CD4-positive, CD25-positive, alpha-beta regulatory T cell (primary cell): ENCODE results near the gene APMAP. TPM values are rescaled to one million over a fixed set of nuclear protein-coding genes. Genes with fewer than 3 reads are reported as not detected.

Experiments used
- ATAC-seq, 2 donors: fragments of 150-1000 bp; cut with Tn5 transposase; one replicate each; pipeline ENCODE4 v1.10.0; 2021; ENCODE audit warnings: low read depth in 2 of 2, moderate number of reproducible peaks in 2 of 2, moderate library complexity in 1 of 2
- DNase-seq, 3 donors: peaks; one replicate each; pipeline versions ENCODE4 v3.0.0 to v3.0.0-alpha.2; 2012 to 2022; ENCODE audit warnings: mixed read lengths in 1 of 3
- H3K27ac ChIP-seq: one replicate; pipeline ENCODE4 v1.7.0; 2013; ENCODE audit warnings: mild to moderate bottlenecking, low read length; ENCODE audit not compliant: insufficient read depth, poor library complexity, severe bottlenecking
- H3K27me3 ChIP-seq: one replicate; pipeline ENCODE4 v1.7.0; 2013; ENCODE audit warnings: low read length; ENCODE audit not compliant: control insufficient read depth, insufficient read depth
- H3K36me3 ChIP-seq: one replicate; pipeline ENCODE4 v1.7.0; 2013; ENCODE audit warnings: mild to moderate bottlenecking, low read length, moderate library complexity; ENCODE audit not compliant: control insufficient read depth, insufficient read depth
- H3K4me1 ChIP-seq: 2 replicates; pipeline ENCODE4 v1.7.0; 2013; ENCODE audit warnings: mild to moderate bottlenecking, low read length; ENCODE audit not compliant: insufficient read depth, control insufficient read depth, poor library complexity, severe bottlenecking
- H3K4me3 ChIP-seq: one replicate; pipeline ENCODE4 v1.7.0; 2013; ENCODE audit warnings: low read depth, mild to moderate bottlenecking, low read length, moderate library complexity
- H3K9me3 ChIP-seq, 2 experiments: 1 replicate in 1 of 2; 2 replicates in 1 of 2; pipeline ENCODE4 v1.7.0; 2013; ENCODE audit warnings: low read length in 2 of 2, mild to moderate bottlenecking in 1 of 2, moderate library complexity in 1 of 2; ENCODE audit not compliant: control insufficient read depth in 2 of 2
- H3K27ac Mint-ChIP-seq, 3 donors: one replicate each; pipeline ENCODE4 v1.8.0; 2020 to 2022; ENCODE audit warnings: mild to moderate bottlenecking in 3 of 3, mixed read lengths in 3 of 3, moderate library complexity in 2 of 3
- H3K27me3 Mint-ChIP-seq: one replicate; pipeline ENCODE4 v1.8.0; 2022; ENCODE audit warnings: mild to moderate bottlenecking, mixed read lengths
- H3K36me3 Mint-ChIP-seq: one replicate; pipeline ENCODE4 v1.8.0; 2020; ENCODE audit warnings: mixed read lengths
- H3K4me1 Mint-ChIP-seq, 4 donors: one replicate each; pipeline ENCODE4 v1.8.0; 2020 to 2022; ENCODE audit warnings: mixed read lengths in 4 of 4, mild to moderate bottlenecking in 1 of 4
- H3K4me3 Mint-ChIP-seq, 4 donors: one replicate each; pipeline ENCODE4 v1.8.0; 2020 to 2022; ENCODE audit warnings: mild to moderate bottlenecking in 4 of 4, mixed read lengths in 4 of 4, moderate library complexity in 3 of 4
- H3K9me3 Mint-ChIP-seq, 7 donors: one replicate each; pipeline ENCODE4 v1.8.0; 2020 to 2022; ENCODE audit warnings: mixed read lengths in 7 of 7, mild to moderate bottlenecking in 3 of 7, moderate library complexity in 2 of 7
- polyA plus RNA-seq, 4 donors: library from polyadenylated mRNA; unstranded; fragments of 300-500 nt; fragmentation: Illumina TruSeq; gene quantifications; one replicate each; pipeline ENCODE4 v1.2.3, GENCODE V29; 2021
- total RNA-seq: library from RNA; stranded (reverse); gene quantifications from one replicate; pipeline ENCODE4 v1.2.3, GENCODE V29; 2022

The APMAP gene
- total and polyA plus RNA-seq, 5 donors from 2014 or later: 28.2 to 83.2 (median 69.2) TPM

GRCh38 chr20:25021336-25021735 is 28.8 kb upstream of the APMAP start:
- no peaks in the 10 kb centered on the region for H3K9me3 Mint-ChIP-seq
- H3K27ac Mint-ChIP-seq: no peak overlapping the region
- ATAC-seq (no peak), DNase-seq (no peak)
- no peaks in the 10 kb centered on the region for H3K4me1 ChIP-seq
- H3K4me1 Mint-ChIP-seq: peaks cover 0 to 13% (median 9%) of the 10 kb centered on the region in 4 donors
- H3K27me3 ChIP-seq: no peaks in the 10 kb centered on the region
- H3K9me3 ChIP-seq: no peaks in the 10 kb centered on the region
- H3K36me3 Mint-ChIP-seq: peaks cover 27% of the 10 kb centered on the region
- H3K27ac ChIP-seq: no peak overlapping the region
- peaks cover 58% of the 10 kb centered on the region for H3K36me3 ChIP-seq
- no peaks in the 10 kb centered on the region for H3K27me3 Mint-ChIP-seq
- no peak overlapping the region for H3K4me3 ChIP-seq
- no peak overlapping the region for H3K4me3 Mint-ChIP-seq

- Mint-ChIP-seq H3K4me1 (peaks cover 0 to 13% (median 8%) of the 10 kb centered on the region in 4 donors), H3K27me3 (no peaks in the 10 kb centered on the region), H3K4me3 (no peak overlapping the region), H3K9me3 (no peaks in the 10 kb centered on the region), H3K27ac (no peak overlapping the region), H3K36me3 (peaks cover 26% of the 10 kb centered on the region)
- ATAC-seq (no peak), DNase-seq (no peak)
- Histone ChIP-seq H3K36me3 (peaks cover 62% of the 10 kb centered on the region), H3K27ac (no peak overlapping the region), H3K27me3 (no peaks in the 10 kb centered on the region), H3K4me1 (no peaks in the 10 kb centered on the region), H3K9me3 (no peaks in the 10 kb centered on the region), H3K4me3 (no peak overlapping the region)
Observed at GRCh38 chr20:25020901-25021301, 28.4 kb upstream of the APMAP start.

- H3K27ac Mint-ChIP-seq: peak overlapping the region in 1 of 3 donors; percentile 25
- no peak overlapping the region for H3K4me3 Mint-ChIP-seq
- DNase-seq (no peak), ATAC-seq (no peak)
- no peak overlapping the region for H3K4me3 ChIP-seq
- no peaks in the 10 kb centered on the region for H3K4me1 ChIP-seq
- H3K27me3 Mint-ChIP-seq: no peaks in the 10 kb centered on the region
- H3K27me3 ChIP-seq: no peaks in the 10 kb centered on the region
- peaks cover 26% of the 10 kb centered on the region for H3K36me3 Mint-ChIP-seq
- no peaks in the 10 kb centered on the region for H3K9me3 ChIP-seq
- no peak overlapping the region for H3K27ac ChIP-seq
- H3K4me1 Mint-ChIP-seq: peaks cover 0 to 13% (median 7%) of the 10 kb centered on the region in 4 donors
- peaks cover 65% of the 10 kb centered on the region for H3K36me3 ChIP-seq
- H3K9me3 Mint-ChIP-seq: no peaks in the 10 kb centered on the region
Observed at GRCh38 chr20:25020345-25020744, 27.8 kb upstream of the APMAP start.

- peaks cover 26% of the 10 kb centered on the region for H3K36me3 Mint-ChIP-seq
- Histone ChIP-seq H3K4me3 (no peak overlapping the region), H3K27me3 (no peaks in the 10 kb centered on the region), H3K4me1 (no peaks in the 10 kb centered on the region), H3K27ac (no peak overlapping the region), H3K9me3 (no peaks in the 10 kb centered on the region), H3K36me3 (peaks cover 67% of the 10 kb centered on the region)
- no peaks in the 10 kb centered on the region for H3K27me3 Mint-ChIP-seq
- DNase-seq: no peak
- no peak for ATAC-seq
- peak overlapping the region in 2 of 3 donors; percentile 25 to 26 for H3K27ac Mint-ChIP-seq
- no peaks in the 10 kb centered on the region for H3K9me3 Mint-ChIP-seq
- peaks cover 0 to 13% (median 6%) of the 10 kb centered on the region in 4 donors for H3K4me1 Mint-ChIP-seq
- H3K4me3 Mint-ChIP-seq: no peak overlapping the region
Observed at GRCh38 chr20:25019381-25020155, 27.0 kb upstream of the APMAP start.

GRCh38 chr20:25018841-25019240 is 26.3 kb upstream of the APMAP start:
- H3K36me3 ChIP-seq: peaks cover 70% of the 10 kb centered on the region
- no peaks in the 10 kb centered on the region for H3K9me3 Mint-ChIP-seq
- H3K4me1 ChIP-seq: no peaks in the 10 kb centered on the region
- H3K4me1 Mint-ChIP-seq: peaks cover 0 to 10% (median 5%) of the 10 kb centered on the region in 4 donors
- ATAC-seq: no peak
- H3K27ac ChIP-seq: no peak overlapping the region
- no peak overlapping the region for H3K4me3 Mint-ChIP-seq
- no peaks in the 10 kb centered on the region for H3K27me3 ChIP-seq
- H3K4me3 ChIP-seq: no peak overlapping the region
- DNase-seq: no peak
- no peaks in the 10 kb centered on the region for H3K27me3 Mint-ChIP-seq
- H3K27ac Mint-ChIP-seq: peak overlapping the region in 1 of 3 donors; percentile 26
- H3K9me3 ChIP-seq: no peaks in the 10 kb centered on the region
- H3K36me3 Mint-ChIP-seq: peaks cover 33% of the 10 kb centered on the region

GRCh38 chr20:25018425-25018824 is 25.9 kb upstream of the APMAP start:
- H3K36me3 ChIP-seq: peaks cover 74% of the 10 kb centered on the region
- H3K9me3 Mint-ChIP-seq: no peaks in the 10 kb centered on the region
- H3K27me3 Mint-ChIP-seq: no peaks in the 10 kb centered on the region
- H3K27ac ChIP-seq: no peak overlapping the region
- peaks cover 30% of the 10 kb centered on the region for H3K36me3 Mint-ChIP-seq
- H3K4me3 ChIP-seq: no peak overlapping the region
- no peaks in the 10 kb centered on the region for H3K9me3 ChIP-seq
- peaks cover 0 to 7% (median 2%) of the 10 kb centered on the region in 4 donors for H3K4me1 Mint-ChIP-seq
- H3K27ac Mint-ChIP-seq: peak overlapping the region in 1 of 3 donors; percentile 26
- no peaks in the 10 kb centered on the region for H3K27me3 ChIP-seq
- DNase-seq (no peak), ATAC-seq (no peak)
- no peaks in the 10 kb centered on the region for H3K4me1 ChIP-seq
- no peak overlapping the region for H3K4me3 Mint-ChIP-seq

- Histone ChIP-seq H3K9me3 (no peaks in the 10 kb centered on the region), H3K4me3 (no peak overlapping the region), H3K4me1 (no peaks in the 10 kb centered on the region), H3K27me3 (no peaks in the 10 kb centered on the region), H3K36me3 (peaks cover 74% of the 10 kb centered on the region), H3K27ac (no peak overlapping the region)
- Mint-ChIP-seq H3K36me3 (peaks cover 31% of the 10 kb centered on the region), H3K27me3 (no peaks in the 10 kb centered on the region), H3K9me3 (no peaks in the 10 kb centered on the region), H3K27ac (no peak overlapping the region), H3K4me3 (no peak overlapping the region), H3K4me1 (peaks cover 0 to 7% (median 0%) of the 10 kb centered on the region in 4 donors)
- no peak for ATAC-seq
- no peak for DNase-seq
Observed at GRCh38 chr20:25017257-25017803, 24.8 kb upstream of the APMAP start.

- Histone ChIP-seq H3K36me3 (peaks cover 78% of the 10 kb centered on the region), H3K27me3 (no peaks in the 10 kb centered on the region), H3K4me3 (no peak overlapping the region), H3K27ac (no peak overlapping the region), H3K9me3 (no peaks in the 10 kb centered on the region), H3K4me1 (no peaks in the 10 kb centered on the region)
- DNase-seq (no peak), ATAC-seq (no peak)
- Mint-ChIP-seq H3K27me3 (no peaks in the 10 kb centered on the region), H3K4me1 (peaks cover 0 to 7% (median 0%) of the 10 kb centered on the region in 4 donors), H3K36me3 (peaks cover 29% of the 10 kb centered on the region), H3K4me3 (no peak overlapping the region), H3K27ac (no peak overlapping the region), H3K9me3 (no peaks in the 10 kb centered on the region)
Observed at GRCh38 chr20:25016471-25016870, 23.9 kb upstream of the APMAP start.
